Fibroblast of pulmonary artery (primary cell): ENCODE data around the gene ABHD12.

Experiments
- DNase-seq: peaks from one replicate; pipeline ENCODE4 v3.0.0-alpha.2; 2010; ENCODE audit warnings: low read depth
- H3K4me3 ChIP-seq: replicated peaks from 2 replicates; pipeline ENCODE4 v1.5.1; 2011; ENCODE audit warnings: low read depth, mild to moderate bottlenecking, control low read depth, low read length, moderate library complexity
- CTCF ChIP-seq: IDR thresholded peaks from 2 replicates; pipeline ENCODE4 v1.5.1; 2011; ENCODE audit warnings: mild to moderate bottlenecking, control low read depth, low read length, inconsistent platforms; ENCODE audit errors: missing control alignments

Gene ABHD12

GRCh38 chr20:25390538-25391528, at the start of gene ABHD12:
Gene ABHD12, minus strand, starts transcription at chr20:25390835. Its CDS starts 132 bp downstream, at chr20:25390703.
- peak; percentile 95 for DNase-seq
- TF ChIP-seq CTCF = no peak
- H3K4me3 ChIP-seq = peak within 1 kb of the TSS; percentile 77

- DNase-seq = no peak
- H3K4me3 ChIP-seq = no peak overlapping the region
- TF ChIP-seq CTCF = no peak
Measured at GRCh38 chr20:25439328-25439727, 48.7 kb upstream of the ABHD12 start.

- TF ChIP-seq CTCF = no peak
- no peak overlapping the region for H3K4me3 ChIP-seq
- DNase-seq = peak; percentile 23
Measured at GRCh38 chr20:25437153-25437581, 46.5 kb upstream of the ABHD12 start.

GRCh38 chr20:25424536-25424935, 33.9 kb upstream of the ABHD12 start:
- DNase-seq = no peak
- H3K4me3 ChIP-seq = no peak overlapping the region
- TF ChIP-seq CTCF = no peak

- no peak for TF ChIP-seq CTCF
- no peak overlapping the region for H3K4me3 ChIP-seq
- DNase-seq = no peak
Measured at GRCh38 chr20:25422032-25422431, 31.4 kb upstream of the ABHD12 start.

GRCh38 chr20:25421102-25421501, 30.5 kb upstream of the ABHD12 start:
- no peak for TF ChIP-seq CTCF
- H3K4me3 ChIP-seq = no peak overlapping the region
- no peak for DNase-seq
